Brain pericyte (primary cell): Measurements from ENCODE around the gene TBC1D16.

ENCODE experiments used
- DNase-seq: peaks from one replicate; pipeline ENCODE4 v3.0.0-alpha.2; 2012; ENCODE audit warnings: low read depth, low spot score

The TBC1D16 gene

GRCh38 chr17:79939755-79940458 lies 95.8 kb downstream of the TBC1D16 start:
- no peak for DNase-seq

- DNase-seq, result no peak
These were observed 96.6 kb downstream of the TBC1D16 start for GRCh38 chr17:79939094-79939435.

DNA sequence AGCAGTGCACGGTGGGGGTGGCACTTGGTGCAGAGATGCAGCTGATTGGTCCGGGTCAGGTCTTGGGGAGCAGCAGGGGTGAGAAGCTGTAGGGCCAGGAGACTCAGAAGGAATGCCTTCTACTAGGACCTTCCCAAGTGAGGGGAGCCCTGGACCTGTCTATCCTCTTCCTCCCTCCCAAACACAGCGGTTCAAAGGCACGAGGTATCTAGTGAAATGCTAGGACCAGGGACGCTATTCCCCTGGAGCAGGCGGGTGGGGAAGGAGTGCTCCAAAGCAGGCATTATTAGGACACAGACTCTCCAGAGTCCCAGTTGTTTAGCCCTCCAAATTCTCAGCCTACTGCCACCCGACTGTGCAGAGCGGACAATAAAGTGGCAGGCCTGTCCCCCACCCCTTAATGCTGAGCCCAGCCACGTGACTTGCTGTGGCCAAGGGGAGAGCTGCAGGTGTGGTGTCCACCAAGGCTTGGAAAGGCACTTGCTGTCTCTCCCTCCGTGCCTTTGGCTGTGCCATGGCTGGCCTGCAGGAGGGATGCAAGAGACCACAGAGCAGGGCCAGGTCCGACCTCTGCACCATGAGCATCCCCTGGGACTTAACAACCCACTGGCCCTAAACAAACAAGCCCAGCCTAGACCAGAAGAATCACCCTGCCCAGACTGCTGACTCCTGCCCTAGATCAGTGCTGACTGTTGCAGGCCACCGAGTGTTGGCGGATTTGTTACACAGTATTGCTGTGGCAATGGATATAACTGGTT lies 97.2 kb downstream of the TBC1D16 start:
- no peak for DNase-seq

GRCh38 chr17:79937391-79938335 lies 98.0 kb downstream of the TBC1D16 start:
- DNase-seq, result no peak

DNA sequence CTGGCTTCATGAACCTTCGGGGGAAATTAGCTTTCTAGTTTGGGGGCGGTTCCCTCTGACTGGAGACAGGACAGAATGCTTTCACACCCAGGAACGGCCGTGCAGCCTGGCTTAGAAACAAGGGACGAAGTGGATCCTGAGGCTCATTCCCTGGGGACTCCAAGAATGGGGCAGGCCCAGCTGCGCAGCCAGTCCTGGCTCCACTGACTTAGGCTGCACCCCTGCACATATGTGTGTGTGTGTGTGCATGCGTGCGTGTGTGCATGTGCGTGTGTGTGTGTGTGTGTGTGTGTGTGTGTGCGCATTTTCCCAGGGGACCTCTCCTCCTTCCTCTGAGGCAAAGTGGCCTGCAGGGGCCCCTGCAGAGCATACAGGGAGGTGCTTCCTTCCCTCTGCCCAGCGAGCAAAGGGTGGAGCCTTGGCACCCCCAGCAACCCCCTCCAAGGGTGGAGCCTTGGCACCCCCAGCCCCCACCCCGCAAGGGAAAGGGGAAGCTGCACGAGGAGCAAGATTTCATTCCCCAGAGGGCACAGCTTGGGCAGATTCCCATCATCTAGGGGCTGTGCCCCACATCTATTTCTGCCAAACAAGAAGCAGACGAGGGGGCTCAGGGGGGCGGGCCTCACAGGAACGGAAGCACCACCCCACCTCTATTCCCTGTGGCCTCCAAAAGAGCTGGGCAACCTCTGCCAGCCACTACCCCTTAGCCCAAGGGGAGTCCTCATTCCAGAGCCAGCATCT lies 98.9 kb downstream of the TBC1D16 start:
- DNase-seq, result no peak

DNA sequence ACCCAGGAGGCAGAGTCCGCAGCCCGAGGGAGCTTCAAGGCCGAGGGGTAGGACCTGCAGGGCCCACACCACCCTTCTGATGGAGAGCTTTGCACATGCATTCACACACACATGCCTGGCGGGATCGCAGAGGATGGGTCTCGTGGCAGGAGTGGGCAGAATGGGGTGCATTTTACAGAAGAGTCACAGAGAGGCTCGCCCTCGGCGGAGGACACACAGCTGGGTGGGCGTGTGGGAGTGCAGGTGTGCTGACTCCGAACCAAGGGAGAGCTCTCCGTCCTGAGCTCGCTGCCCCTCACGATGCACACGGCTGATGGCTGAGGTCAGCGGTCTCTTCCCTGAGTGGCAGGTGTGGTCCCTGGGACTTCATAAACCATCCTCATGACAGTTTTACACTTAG lies 99.6 kb downstream of the TBC1D16 start:
- no peak for DNase-seq

DNA sequence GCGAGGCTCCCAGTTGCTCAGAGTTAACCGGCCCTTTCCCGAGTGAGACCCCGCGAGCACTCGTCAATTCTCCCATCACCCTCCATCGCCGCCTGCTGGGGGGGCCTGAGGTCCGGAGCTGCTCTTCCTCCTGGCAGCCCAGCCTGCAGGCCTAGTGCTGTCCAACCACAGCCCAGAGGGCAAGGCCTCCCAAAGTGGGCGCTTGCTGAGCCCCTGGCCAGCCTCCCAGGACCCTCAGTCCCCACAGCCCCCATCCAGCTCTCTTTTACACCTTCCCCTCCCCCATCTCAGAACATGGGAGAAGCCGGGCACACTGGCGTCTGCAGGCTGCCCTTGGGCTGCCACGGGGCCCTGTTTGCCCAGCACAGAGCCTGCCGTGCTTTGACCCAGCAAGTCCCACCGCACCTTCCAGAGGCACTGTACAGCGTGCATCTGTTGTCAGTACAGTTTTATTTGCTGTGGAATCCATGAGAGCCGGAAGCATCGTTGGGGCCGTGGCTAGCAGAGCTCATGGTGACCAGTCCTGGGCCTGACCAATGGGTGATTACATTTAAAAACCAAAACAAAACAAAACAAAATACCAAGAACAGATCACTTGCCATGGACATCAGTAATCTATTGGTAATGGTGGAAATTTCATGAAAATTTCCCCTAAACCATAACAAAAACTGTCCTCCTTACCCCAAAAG lies 100.3 kb downstream of the TBC1D16 start:
- DNase-seq, result no peak

GRCh38 chr17:79934653-79934970 lies 101.1 kb downstream of the TBC1D16 start:
- DNase-seq, result no peak

DNA sequence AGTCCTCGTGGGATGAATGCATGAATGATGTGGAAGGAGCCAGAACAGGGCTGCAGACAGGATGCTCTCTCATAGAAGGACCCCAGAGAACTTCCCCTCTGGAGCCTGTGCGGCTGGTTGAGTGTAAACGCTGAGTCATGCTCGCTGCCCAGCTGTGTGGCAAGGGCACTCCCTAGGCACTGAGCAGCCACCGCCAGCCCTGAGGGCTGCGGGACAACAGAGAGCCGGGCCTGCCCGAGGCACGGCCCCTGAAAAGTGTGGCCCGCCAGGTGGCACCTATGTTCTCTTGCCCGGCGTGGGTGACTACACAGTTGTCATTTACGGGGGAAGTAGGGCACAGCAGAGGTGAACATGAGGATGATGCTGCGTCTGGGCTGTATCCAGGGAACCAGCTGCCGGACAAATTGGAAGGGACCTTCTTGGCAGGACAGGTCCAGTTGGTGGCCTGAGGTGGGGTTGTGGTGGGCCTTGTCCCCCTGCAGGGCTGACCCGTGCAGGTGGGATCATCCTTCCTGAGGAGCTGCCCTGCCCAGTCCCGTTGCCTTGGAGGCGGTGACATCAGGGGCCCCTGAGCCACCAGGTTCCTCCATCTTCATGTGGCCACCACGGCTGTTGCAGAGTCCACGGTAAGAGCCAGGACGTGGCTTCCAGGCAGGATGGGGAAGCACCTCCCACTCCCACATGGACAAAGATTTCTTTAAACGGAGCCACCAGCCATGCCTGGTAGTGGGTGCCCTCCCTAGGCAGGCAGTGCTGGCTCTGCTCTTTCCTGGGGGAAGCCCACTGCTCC lies 101.6 kb downstream of the TBC1D16 start:
- DNase-seq, result no peak

DNA sequence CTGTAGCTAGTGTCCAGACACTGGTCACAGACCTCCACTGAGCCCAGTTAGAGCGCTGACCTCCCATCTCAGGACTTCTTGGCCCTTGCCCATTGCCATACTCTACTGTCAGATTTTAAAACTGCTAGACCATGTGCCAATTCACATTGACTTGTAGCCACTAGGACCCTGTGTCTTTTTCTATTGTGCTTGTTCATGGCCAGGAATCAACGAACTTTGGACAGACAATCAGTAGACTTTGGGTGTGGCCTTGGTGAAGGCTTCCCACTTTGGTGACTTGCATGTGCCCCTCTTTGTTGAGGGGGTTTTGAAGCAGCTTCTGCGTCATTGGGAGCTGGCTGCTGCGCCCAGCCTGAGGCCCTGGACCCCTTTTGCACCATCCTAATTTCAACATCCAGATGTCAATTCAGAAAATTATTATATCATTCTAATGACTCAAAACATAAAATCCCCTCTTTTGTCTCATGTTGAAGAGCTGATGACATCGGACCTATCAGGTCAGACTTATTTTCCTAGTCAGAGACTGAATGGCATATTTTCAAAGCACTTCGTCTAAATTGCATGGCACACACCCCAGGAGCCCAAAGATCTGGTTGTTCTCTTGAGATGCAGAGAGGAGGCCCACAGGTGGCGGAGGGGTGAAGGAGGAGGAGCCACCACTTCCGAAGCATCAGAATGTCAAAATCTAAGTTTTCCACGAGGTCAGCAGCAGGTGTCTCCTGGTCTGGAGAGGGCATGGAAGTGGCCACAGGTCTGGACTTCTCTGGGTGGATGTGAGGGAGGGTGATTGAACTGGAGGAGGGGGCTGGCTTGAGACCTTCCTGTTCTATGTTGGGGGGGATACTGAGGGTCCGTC lies 103.0 kb downstream of the TBC1D16 start:
- no peak for DNase-seq

- no peak for DNase-seq
These were observed 103.8 kb downstream of the TBC1D16 start for GRCh38 chr17:79931817-79932309.

- DNase-seq, result no peak
These were observed 104.5 kb downstream of the TBC1D16 start for GRCh38 chr17:79930877-79931816.

- no peak for DNase-seq
These were observed 105.4 kb downstream of the TBC1D16 start for GRCh38 chr17:79930062-79930876.

DNA sequence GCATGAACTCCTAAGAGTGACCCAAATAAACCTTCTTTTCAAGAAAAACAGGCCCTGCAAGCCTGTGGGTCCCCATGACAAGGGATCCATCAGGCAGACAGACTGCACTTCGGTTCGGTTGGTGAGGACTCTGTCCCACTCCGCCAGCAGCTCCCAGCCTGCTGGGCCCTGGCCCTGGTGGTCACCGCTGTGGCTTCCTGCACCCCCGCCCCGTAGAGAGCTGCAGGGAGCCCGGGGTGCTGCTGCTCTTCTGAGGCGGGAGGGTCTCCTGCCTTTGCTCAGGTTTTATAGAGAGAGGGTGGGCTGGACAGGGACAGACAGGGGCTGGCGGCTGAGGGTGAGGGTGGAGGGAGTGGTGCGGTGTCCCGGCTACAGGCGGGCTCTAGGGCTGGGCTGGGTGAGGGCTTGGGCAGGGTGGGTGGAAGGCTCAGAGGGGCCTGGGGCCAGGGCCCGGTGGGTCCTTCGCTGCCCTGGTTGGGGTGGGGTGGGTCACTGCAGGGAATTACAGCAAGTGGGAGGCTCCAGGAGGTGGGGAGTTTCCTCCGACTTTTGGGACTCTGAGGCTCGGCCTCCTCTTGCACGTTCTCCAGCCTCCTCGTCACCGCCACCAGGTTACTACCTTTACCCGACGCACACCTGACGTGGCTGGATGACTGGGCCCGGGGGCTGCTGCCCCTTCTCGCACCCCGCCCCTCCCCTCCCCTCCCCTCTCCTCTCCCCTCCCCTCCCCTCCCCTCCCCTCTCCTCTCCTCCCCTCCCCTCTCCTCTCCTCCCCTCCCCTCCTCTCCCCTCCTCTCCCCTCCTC lies 106.2 kb downstream of the TBC1D16 start:
- DNase-seq, result no peak

DNA sequence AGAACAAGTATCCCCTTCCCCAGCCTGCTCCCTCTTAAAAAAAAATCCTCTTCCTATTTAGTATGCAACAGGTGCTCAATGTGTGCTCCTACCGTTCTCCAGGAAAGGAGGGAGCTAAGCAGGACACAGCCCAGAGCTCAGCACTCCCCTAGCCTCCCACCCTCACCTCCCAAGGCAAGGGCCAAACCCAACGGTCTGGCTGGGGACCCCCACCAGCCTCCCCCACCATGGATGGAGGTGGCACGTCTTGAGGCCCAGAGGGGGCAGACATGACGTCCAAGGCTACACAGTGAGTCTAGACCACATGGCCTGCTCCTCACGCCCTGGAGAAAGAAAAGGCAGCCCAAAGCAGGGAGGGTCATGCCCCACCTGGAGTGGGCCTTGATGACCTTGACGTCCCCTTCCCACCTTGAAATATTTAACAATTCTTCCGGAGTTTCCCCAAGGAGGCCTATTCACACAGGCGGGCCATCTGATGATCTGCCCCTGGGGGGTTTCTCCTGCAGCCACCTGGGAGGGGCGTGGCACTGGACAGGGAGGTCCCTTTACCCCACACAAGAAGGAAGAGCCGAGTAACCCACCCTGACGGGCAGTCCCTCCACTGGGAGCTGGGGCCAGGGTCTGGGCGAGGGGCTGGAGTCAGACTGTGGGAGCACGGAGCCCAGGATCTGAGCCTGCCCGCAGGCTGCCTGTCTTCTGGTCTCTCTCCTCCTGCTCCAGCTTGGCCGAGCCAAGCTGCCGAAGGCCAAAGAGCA lies 107.0 kb downstream of the TBC1D16 start:
- DNase-seq, result no peak
